Measurements from ENCODE around the gene PDS5A. TPM values are rescaled to one million over a fixed set of nuclear protein-coding genes. Genes with fewer than 3 reads are reported as not detected.
A peak's percentile ranks its signal among the peaks of the same experiment; 100 is the strongest.

The PDS5A gene
- total and polyA plus RNA-seq, 2 of the 13 experiments (the other 11 are each of a cell fraction or from before 2014, with no cell fraction given): 31.8 to 57.0 TPM

- TF ChIP-seq KDM5B (CRISPR knock-in tag; IDR thresholded peaks at IDR 0.05; ENCODE audit: borderline replicate concordance) (peak; percentile 83; the same call in 1 of the 2 replicates), ZNF652 (CRISPR knock-in tag; IDR thresholded peaks at IDR 0.05; ENCODE audit: borderline replicate concordance, low read depth) (no peak), NRL (CRISPR knock-in tag; IDR thresholded peaks at IDR 0.05; ENCODE audit: borderline replicate concordance) (0 out of 2 replicates have a peak, but pooled peaks have one; percentile 79), ZNF7 (CRISPR knock-in tag; IDR thresholded peaks at IDR 0.05) (no peak), RXRA (CRISPR knock-in tag; IDR thresholded peaks at IDR 0.05) (peak; percentile 88), TBX2 (CRISPR knock-in tag; IDR thresholded peaks at IDR 0.05; ENCODE audit: borderline replicate concordance) (peak; percentile 79; the same call in 1 of the 2 replicates), ZSCAN25 (CRISPR knock-in tag; IDR thresholded peaks at IDR 0.05) (peak; percentile 53), ZMYM4 (CRISPR knock-in tag; IDR thresholded peaks at IDR 0.05) (peak; percentile 97), IKZF5 (CRISPR knock-in tag; IDR thresholded peaks at IDR 0.05) (no peak), THYN1 (CRISPR knock-in tag; IDR thresholded peaks at IDR 0.05; ENCODE audit: borderline replicate concordance, low read depth) (no peak), ZNF496 (CRISPR knock-in tag; IDR thresholded peaks at IDR 0.05; ENCODE audit: insufficient replicate concordance) (no peak), PAXIP1 (CRISPR knock-in tag; conservative IDR thresholded peaks at IDR 0.05) (peak; percentile 58), ZNF124 (CRISPR knock-in tag; IDR thresholded peaks at IDR 0.05) (no peak), CCAR2 (optimal IDR thresholded peaks at IDR 0.05; ENCODE audit: low read depth, low read length) (no peak), RARA (CRISPR knock-in tag; IDR thresholded peaks at IDR 0.05) (peak; percentile 61), ZNF615 (CRISPR knock-in tag; IDR thresholded peaks at IDR 0.05; ENCODE audit: borderline replicate concordance) (no peak), ATF6 (CRISPR knock-in tag; conservative IDR thresholded peaks at IDR 0.05) (peak; percentile 72; the same call in 1 of the 2 replicates), REL (CRISPR knock-in tag; conservative IDR thresholded peaks at IDR 0.05) (0 out of 2 replicates have a peak, but pooled peaks have one; percentile 71), ZNF337 (CRISPR knock-in tag; IDR thresholded peaks at IDR 0.05; ENCODE audit: borderline replicate concordance, low read depth) (no peak), CEBPG (CRISPR knock-in tag; IDR thresholded peaks at IDR 0.05) (peak; percentile 75)
- TF ChIP-seq, protein P1, sequence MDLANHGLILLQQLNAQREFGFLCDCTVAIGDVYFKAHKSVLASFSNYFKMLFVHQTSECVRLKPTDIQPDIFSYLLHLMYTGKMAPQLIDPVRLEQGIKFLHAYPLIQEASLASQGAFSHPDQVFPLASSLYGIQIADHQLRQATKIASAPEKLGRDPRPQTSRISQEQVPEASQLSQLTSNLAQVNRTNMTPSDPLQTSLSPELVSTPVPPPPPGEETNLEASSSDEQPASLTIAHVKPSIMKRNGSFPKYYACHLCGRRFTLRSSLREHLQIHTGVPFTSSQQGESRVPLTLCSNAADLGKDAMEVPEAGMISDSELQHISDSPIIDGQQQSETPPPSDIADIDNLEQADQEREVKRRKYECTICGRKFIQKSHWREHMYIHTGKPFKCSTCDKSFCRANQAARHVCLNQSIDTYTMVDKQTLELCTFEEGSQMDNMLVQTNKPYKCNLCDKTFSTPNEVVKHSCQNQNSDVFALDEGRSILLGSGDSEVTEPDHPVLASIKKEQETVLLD (CRISPR knock-in tag; IDR thresholded peaks at IDR 0.05; ENCODE audit: low read depth): peak; percentile 96
These were observed at the start of gene PDS5A (continued) for GRCh38 chr4:39977489-39978377.

Measured in HepG2 (cell line).